ENCODE results near the gene MAPK6.

MAPK6 gene

DNA sequence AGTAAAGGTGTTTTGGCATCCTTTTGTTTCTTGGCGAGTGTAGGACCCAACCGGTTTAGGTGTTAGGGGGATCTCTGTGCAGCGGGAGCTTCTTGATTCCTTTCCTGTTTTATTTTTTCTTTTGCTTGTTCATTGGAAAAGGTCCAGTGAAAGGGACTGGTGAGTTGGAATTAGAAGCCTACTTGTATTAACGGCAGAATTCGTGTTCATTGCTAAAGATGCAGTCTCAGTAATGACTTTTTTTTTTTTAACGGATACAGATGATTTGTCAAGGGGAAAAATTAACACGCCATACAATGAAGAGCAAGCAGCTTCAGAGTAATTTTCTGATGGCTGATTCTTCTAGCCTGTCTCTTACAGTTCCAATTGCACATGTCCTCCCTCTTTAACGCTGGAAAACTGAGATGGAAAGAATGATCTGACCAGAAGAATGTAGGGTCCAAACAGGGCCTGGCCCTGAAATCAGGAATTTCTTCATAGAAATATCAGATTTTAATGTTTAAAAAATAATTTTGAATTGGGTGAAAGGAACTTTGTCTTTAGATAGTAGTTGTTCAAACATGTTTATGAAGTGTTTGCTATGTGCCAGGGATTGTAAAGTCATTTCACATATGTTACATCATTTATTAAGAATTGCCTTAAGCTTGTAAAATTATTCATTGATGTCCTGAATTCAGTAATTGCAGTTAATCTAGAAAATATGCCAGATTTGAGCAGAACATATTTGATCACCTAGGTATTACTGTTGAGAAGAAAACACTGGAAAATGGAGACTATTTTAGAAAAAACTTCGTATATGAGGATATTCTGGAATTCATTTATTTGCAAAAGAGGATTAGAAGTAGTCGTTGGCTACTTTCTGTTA, 1.4 kb downstream of the MAPK6 start:
- Histone ChIP-seq H3K4me3 (ENCODE audit: low read depth, low read length) (peak overlapping the region; percentile 93), H3K27me3 (replicated peaks) (no peaks in the 10 kb centered on the region), H3K27ac (peak overlapping the region; percentile 97), H3K36me3 (replicated peaks) (no peaks in the 10 kb centered on the region)
- TF ChIP-seq, protein P1, sequence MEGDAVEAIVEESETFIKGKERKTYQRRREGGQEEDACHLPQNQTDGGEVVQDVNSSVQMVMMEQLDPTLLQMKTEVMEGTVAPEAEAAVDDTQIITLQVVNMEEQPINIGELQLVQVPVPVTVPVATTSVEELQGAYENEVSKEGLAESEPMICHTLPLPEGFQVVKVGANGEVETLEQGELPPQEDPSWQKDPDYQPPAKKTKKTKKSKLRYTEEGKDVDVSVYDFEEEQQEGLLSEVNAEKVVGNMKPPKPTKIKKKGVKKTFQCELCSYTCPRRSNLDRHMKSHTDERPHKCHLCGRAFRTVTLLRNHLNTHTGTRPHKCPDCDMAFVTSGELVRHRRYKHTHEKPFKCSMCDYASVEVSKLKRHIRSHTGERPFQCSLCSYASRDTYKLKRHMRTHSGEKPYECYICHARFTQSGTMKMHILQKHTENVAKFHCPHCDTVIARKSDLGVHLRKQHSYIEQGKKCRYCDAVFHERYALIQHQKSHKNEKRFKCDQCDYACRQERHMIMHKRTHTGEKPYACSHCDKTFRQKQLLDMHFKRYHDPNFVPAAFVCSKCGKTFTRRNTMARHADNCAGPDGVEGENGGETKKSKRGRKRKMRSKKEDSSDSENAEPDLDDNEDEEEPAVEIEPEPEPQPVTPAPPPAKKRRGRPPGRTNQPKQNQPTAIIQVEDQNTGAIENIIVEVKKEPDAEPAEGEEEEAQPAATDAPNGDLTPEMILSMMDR (IDR thresholded peaks at IDR 0.05; ENCODE audit: low read depth, low read length, missing control alignments), result no peak
- in situ Hi-C loops (cut with HindIII; ENCODE audit: low pct_ligation_motif_present, low sequenced_read_pairs), result no loop called here
- DNase-seq, result no peak

DNA sequence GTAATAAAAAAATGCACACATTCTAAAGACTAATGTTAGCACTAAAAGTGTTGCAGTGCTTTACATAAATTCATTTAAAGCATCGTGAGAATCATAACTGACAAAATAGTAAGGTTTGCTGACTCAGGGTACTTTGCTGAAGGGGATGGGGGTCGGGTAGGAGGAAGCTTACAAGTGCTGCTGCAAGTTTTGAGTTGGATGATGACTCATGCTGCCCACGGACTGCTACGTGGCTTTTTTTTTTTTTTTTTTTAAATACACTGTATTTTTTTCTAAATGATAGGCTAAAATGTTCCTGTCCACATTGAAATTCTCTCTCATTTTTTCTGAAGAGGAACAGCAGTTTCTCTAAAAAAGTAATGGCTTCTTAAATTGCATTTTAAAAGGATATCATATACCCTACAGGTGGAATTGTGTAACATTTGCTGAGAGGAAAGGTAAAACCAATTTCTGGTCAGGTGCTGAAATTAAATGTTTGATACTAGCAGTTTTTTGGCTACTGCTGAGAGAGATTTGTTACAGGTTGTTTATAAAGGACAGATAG, 2.2 kb downstream of the MAPK6 start:
- Histone ChIP-seq H3K4me3 (ENCODE audit: low read depth, low read length) (peak overlapping the region; percentile 93), H3K27me3 (replicated peaks) (no peaks in the 10 kb centered on the region), H3K36me3 (replicated peaks) (no peaks in the 10 kb centered on the region), H3K27ac (peak overlapping the region; percentile 97)
- DNase-seq, result peak; percentile 92
- in situ Hi-C loops (cut with HindIII; ENCODE audit: low pct_ligation_motif_present, low sequenced_read_pairs), result no loop called here
- TF ChIP-seq, protein P1 (IDR thresholded peaks at IDR 0.05; ENCODE audit: low read depth, low read length, missing control alignments), result no peak

DNA sequence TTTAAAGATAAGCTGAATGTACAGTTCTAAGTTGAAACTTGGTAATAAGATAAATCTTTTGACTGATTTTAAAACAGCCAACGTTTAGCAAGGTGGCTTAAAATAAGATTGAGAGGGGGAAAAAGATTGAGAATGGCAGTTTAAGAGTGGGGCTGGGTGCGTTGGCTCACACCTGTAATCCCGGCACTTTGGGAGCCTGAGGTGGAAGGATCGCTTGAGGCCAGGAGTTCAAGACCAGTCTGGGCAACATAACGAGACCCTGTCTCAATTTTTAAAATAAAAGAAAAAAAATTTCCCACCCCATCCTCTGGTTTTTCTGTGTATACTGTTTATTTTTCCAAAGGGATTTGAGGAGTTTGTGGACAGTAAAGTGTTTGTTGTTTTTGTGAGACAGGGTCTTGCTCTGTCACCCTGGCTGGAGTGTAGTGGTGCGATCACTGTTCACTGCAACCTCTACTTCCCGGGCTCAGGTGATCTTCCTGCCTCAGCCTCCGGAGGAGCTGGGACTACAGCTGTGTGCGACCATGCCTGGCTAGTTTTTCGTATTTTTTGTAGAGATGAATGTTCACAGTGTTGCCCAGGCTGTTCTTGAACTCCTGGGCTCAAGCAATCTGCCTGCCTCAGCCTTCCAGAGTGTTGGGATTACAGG, 3.0 kb downstream of the MAPK6 start:
- H3K27me3 ChIP-seq (replicated peaks), result no peaks in the 10 kb centered on the region
- H3K36me3 ChIP-seq (replicated peaks), result no peaks in the 10 kb centered on the region
- TF ChIP-seq, protein P1 (IDR thresholded peaks at IDR 0.05; ENCODE audit: low read depth, low read length, missing control alignments), result no peak
- DNase-seq, result no peak
- no peak overlapping the region for H3K4me3 ChIP-seq (ENCODE audit: low read depth, low read length)
- H3K27ac ChIP-seq, result peak overlapping the region; percentile 97
- in situ Hi-C loops (cut with HindIII; ENCODE audit: low pct_ligation_motif_present, low sequenced_read_pairs), result no loop called here

DNA sequence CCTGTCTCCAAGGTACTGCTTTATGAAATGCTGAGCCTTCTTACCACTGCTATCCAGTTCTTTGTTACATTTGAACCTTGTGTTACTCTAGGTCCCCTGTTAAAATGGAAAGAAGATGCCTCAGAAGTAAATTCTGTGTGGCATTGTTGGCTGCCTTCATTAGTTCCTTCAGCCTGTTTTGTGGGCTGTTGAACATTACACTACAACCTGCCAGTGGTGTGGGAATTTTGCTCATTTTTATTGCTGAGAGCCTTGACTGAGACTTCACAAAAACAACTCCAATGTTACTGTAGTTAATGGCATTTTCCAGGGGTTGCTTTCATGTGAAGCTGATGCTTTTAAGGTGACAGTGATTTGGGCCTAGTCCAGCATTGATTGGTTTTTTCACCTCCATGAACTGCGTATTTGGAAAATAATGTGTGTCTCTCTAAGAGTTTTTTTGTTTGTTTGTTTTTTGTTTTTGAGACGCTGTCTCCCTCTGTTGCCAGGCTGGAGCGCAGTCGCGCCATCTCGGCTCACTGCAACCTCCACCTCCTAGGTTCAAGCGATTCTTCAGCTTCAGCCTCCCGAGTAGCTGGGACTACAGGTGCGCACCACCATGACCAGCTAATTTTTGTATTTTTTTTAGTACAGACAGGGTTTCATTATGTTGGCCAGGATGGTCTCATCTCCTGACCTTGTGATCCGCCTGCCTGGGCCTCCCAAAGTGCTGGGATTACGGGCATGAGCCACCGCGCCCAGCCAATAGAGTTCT, 4.3 kb downstream of the MAPK6 start:
- Histone ChIP-seq H3K36me3 (replicated peaks) (no peaks in the 10 kb centered on the region), H3K27ac (no peak overlapping the region), H3K4me3 (ENCODE audit: low read depth, low read length) (no peak overlapping the region), H3K27me3 (replicated peaks) (no peaks in the 10 kb centered on the region)
- TF ChIP-seq, protein P1 (IDR thresholded peaks at IDR 0.05; ENCODE audit: low read depth, low read length, missing control alignments), result no peak
- DNase-seq, result no peak
- in situ Hi-C loops (cut with HindIII; ENCODE audit: low pct_ligation_motif_present, low sequenced_read_pairs), result no loop called here

DNA sequence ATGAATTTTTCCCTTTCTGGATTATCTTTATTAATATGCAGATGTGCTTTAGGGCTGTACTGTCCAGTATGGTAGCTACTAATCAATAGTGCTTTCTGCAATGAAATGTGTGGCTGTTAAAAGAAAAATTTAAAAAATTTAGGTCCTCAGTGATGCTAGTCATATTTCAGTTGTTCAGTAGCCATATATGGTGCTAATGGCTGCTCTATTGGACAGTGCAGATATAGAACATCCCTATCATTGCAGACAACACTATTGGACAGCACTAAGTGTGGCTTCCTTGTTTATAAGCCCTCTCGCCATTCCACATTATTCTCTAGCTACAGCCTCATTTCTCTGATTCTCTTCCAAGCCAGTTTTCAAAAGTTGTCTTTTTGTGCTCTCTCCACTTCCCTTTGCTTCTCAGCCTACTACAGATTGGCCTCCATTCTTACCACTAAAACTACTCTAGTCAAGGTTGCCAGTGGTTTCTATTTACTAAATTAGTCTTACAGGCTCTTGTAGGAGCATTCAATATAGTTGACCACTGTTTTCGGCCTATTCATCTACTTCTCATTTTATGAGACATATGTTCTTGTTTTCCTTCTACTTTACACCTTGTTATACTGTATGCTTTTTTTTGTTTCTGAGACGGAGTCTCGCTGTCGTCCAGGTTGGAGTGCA, 9.5 kb downstream of the MAPK6 start:
- H3K27ac ChIP-seq, result no peak overlapping the region
- no peak overlapping the region for H3K4me3 ChIP-seq (ENCODE audit: low read depth, low read length)
- H3K36me3 ChIP-seq (replicated peaks), result peaks cover 2% of the 10 kb centered on the region
- in situ Hi-C loops (cut with HindIII; ENCODE audit: low pct_ligation_motif_present, low sequenced_read_pairs), result no loop called here
- H3K27me3 ChIP-seq (replicated peaks), result no peaks in the 10 kb centered on the region
- TF ChIP-seq, protein P1 (IDR thresholded peaks at IDR 0.05; ENCODE audit: low read depth, low read length, missing control alignments), result no peak
- DNase-seq, result no peak
